ENCODE data around the gene LDLRAD4.
"Not testable (repeated sequence)": the region's sequence is repeated elsewhere in the genome, so short reads cannot be mapped to it uniquely, and the experiment has no call there.

The LDLRAD4 gene

DNA sequence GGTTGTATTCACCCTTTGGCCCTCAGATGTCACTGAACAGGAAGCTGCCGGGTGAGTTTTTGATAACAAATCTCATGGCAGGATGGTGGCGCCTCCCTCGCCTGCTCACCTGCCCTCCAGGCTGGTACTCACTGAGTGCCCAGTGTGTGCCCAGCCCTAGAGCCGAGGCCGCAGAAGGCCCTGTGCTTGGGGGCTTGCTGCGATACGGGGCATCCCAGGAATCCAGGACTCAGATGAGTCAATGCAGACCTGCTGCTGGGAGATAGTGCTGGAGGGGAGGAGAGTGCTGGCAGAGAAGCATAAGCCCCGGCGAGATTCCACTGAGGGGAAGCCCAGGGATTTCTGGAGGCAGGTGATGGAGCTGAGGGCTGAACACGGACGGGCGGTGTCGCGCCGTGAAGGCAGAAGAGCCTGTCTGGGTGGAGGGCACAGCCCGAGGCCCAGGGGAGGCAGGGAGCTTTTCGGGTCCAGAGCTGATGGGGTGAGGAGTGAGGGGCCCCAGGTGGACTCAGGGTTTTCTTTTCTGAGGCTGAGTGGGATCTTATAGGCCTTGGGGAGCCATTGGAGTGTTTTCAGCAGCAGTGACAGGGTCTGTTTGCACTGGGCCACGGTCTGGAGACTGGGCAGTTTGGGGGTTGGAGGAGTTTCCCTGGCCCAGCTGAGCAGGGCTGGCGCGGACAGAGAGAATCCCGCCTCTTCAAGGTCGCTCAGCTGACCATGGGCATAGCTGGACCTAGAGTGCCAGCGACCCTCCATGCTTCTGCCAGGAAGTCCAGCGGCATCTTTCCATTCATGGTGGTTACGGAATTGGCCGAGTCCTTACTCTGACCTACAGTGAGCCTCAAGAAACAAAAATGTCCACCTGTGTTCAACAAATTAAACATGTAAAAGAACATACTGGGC, 35.5 kb downstream of the LDLRAD4 start:
- DNase-seq: no peak

DNA sequence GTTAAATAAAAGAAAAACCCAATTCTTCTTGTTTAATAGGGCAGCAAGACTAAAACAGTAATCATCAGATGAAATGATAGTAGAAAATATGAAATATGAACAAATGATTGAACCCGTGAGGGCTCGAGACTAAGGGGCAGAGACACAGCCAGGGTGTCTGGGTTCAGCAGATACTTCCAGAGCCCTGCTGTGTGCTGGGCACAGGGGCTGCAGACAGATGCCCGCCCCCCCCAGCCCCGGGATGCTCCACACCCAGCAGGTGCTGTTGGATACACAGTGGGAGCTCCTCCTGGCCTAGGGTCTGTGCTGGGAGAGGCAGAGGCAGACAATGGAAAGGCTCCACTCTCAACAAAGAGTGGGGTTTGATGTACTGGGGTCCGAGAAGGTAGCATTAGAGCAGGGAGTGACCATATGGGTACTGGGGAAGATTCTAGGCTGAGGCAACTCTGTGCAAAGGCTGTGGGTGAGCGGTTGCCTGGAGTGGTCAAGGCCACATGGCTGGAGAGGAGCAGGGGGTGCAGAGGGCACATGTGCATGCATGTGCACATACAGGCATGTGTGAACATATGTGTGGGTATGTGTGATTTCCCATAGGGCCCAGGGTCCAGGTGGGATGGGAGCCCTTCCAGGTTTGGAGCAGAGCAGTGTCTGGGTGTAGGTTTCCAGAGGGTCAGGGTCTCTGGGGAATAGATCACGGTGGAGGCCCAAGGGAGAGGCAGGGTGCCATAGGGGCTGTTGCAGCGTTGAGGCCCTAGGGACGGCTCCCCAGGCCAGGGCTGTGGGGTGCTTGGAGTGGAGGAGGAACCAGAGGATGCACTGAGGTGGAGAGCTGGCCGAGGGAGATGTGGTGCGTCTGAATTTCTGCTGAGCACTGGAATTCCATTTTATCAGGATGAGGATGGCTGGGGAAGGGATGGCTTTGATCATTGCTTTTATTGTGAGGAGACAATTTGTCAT, 36.7 kb downstream of the LDLRAD4 start:
- DNase-seq: no peak

DNA sequence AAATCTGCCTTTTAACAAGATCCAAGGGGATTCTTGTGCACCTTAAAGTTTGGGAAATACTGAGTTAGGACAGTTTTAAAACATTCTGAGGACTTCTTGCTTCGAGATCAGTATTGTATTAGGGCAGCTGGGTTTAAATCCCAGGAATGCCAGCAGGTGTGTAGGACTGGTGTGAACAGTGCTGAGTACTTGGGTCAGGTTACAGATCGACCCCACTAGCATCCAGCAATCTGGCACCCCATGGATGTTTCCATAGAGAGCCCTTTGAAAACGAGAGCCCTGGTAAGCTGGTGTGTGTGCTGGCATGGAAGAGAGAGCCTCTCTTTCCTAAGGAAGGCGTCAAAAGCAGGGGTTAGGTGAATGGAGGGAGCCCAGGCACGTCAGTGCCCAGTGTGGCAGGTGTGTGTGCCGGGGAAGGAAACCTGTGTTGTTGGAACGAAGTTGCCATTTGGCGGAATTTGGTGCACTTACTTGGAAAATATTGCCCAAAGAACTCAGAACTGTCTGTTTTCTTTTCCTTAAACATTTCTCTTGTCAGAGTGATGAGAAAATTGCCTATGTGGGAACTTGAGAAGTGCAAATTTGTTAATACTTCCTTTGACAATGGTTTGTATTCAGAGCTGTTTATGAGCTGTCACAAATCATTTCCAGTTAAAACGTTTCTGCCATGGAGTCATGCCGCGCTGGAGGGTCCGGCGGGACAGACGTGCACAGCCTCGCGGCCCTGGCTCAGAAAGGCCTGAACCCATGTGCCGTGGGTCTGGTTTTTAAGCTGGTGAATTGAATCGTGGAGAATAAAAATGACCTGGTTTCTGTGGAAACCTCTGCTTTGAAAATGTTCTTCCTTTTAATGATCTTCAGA, 38.1 kb downstream of the LDLRAD4 start:
- DNase-seq: no peak

DNA sequence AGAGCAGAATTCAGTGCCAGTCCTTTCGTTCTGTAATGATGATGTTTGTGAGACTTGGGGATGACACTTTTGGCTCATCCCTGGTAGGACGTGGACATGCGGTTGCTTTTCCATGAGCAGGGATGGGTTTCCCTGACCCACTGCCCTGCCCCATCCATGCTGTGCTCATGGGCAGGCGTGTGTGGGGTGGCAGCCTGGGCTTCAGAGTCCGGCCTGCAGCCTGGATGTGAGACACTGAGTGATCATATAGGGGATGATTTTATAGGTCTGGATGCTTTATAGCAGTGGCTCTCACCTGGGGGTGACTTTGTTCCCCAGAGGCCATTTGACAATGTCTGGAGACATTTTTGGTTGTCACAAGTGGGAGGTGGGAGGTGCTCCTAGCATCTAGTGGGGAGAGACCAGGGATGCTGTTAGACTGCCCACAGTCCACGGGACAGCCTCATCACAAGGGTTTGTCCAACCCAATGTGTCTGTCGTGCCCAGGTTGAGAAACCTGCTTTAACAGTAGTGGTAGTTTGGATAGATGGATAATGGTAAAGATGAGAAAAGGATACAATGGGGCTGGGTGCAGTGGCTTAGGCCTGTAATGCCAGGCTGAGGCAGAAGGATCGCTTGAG, 38.9 kb downstream of the LDLRAD4 start:
- DNase-seq: no peak

DNA sequence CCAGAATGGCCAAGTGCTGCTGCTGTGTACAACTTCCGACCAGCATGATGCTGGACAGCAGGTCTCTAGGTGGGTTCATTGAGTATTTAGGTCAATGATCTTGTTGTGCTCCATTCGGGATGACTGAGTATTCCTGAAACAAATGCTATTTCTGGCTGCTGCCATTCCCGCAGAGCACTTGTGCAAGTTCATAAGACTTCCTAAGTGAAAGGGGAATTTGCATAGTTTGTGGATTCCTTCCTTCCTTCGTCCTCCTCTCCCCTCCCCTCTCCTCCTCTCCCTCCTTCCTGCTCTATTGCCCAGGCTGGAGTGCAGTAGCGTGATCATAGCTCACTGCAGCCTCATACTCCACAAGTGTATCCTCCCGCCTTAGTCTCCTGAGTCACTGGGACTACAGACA, 40.4 kb downstream of the LDLRAD4 start:
- DNase-seq: no peak

GRCh38 chr18:13259701-13260100, 41.1 kb downstream of the LDLRAD4 start:
- no peak for DNase-seq

DNA sequence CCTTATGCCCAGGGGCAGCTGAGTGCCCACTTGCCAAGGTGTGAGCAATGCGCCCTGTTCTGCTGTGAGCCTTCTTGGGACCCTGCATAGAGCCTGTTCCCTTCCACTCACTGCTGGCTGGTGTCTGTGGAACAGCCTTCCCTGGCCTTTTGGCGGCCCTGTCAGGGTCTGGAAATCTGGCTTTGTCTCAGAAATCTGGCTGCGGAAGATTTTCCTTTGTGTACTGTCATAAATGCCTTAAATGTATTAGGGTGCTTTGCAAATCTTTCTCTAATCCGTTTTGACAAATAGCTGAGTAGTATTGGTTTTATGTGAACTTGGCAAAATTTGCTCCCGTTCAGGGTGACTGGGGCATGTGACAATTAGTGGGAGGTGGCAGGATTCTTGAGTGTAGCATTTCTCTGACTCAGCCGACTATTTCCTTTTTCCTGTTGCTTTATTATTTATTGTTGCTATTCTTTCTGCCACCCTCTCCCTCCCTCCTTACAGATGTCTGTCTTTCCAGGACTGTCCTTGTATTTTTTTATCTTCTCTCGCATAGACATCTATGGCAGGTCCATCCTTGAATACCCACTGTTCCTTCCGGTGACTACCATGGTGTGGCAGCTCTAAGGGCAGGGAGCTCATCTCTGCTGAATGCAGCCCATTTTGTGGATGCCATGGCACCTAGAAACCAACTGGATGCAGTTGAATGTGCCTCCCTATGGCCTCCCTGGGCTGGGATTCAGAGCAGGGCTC, 41.8 kb downstream of the LDLRAD4 start:
- DNase-seq: peak; percentile 47 to 64

GRCh38 chr18:13260935-13261640, 42.5 kb downstream of the LDLRAD4 start:
- peak in 1 of 2 donors; percentile 16 for DNase-seq

DNA sequence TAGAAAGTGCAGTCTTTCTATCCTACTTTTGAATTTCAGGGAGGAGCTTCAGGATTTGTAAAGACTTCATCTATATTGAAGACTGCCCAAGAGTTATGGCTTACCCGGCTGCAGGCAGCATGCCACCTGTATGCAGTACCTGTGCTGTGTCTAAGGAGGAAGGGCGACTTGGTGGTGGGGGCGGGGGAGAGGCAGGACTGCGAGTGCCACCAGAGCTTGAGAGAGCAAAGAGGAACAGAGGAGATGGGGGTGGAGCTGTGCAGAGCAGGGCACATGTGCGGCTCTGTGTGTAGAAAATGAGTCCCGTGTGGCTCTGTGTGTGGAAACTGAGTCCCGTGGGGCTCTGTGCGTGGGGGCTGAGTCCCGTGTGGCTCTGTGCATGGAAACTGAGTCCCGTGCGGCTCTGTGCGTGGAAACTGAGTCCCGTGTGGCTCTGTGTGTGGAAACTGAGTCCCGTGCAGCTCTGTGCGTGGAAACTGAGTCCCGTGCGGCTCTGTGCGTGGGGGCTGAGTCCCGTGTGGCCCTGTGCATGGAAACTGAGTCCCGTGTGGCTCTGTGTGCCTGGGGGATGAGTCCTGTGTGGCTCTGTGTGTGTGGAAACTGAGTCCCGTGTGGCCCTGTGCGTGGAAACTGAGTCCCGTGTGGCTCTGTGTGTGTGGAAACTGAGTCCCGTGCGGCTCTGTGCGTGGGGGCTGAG, 43.2 kb downstream of the LDLRAD4 start:
- DNase-seq: no peak

- DNase-seq: not testable (repeated sequence)
These were observed 43.8 kb downstream of the LDLRAD4 start for GRCh38 chr18:13262358-13262680.

DNA sequence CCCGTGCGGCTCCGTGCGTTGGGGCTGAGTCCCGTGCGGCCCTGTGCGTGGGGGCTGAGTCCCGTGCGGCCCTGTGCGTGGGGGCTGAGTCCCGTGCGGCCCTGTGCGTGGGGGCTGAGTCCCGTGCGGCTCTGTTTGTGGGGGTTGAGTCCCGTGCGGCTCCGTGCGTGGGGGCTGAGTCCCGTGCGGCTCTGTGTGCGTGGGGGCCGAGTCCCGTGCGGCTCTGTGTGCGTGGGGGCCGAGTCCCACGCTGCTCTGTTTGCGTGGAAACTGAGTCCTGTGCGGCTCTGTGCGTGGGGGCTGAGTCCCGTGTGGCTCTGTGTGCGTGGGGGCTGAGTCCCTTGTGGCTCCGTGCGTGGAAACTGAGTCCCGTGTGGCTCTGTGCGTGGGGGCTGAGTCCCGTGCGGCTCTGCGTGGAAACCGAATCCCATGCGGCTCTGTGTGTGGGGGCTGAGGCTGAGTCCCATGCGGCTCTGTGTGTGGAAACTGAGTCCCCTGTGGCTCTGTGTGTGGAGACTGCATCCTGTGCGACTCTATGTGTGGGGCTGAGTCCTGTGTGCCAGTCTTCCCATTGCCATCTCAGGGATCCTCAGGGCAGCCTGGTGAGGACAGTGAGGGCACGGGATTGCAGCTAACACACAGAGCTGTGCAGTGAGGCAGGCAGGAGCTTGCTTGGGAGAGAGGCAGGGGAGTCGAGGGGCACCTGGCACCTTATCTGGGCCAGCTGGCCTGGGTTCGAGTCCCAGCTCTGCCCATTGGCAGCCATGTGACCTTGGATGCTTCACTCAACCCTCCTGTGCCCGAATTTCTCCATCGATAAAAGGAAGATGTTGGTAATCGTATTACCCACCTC, 44.5 kb downstream of the LDLRAD4 start:
- no peak for DNase-seq

DNA sequence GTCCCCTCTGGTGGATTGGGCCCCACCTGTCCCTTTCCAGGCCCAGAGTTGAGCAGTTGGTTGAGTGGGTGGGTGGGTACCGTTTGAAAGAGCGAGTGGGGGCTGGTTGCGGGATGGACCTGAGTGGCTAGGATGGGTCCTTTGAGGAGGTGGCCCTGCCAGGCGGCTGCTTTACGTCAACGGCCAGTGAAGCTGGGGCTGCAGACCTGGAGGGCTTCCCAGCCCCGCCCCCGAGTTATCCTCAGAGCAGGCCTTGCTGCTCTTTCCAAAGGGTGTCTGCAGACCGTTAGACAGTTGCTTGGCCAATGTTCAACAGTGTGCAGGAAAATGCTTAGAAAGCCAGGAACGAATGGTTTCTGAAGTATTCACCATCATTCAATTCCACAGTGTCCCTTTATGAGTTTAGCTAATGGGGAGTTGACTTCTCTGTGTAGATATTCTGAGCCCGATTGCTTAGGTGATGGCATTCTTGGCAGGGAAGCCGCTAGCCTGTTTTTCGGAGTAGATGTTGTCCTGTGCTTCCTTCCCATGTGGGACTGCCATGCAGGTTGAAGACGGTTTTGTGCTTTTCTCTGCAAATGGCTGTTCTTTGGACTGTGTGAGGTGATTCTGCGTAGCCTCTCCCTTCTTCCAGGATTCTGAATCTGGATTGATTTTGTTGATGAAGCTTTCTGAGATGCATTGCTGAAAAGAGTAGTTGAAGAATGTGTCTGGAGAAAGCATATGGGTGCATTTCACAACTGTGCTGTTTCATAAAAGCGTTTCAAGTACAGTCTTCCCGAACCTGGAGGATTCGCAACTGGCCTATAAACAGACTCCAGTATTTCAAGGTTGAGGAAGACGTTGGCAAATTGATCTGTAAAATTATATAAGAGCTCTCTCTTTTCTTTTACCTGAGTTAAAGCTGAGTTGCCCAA, 45.8 kb downstream of the LDLRAD4 start:
- no peak for DNase-seq

- DNase-seq: no peak
These were observed 46.7 kb downstream of the LDLRAD4 start for GRCh38 chr18:13265008-13265910.

DNA sequence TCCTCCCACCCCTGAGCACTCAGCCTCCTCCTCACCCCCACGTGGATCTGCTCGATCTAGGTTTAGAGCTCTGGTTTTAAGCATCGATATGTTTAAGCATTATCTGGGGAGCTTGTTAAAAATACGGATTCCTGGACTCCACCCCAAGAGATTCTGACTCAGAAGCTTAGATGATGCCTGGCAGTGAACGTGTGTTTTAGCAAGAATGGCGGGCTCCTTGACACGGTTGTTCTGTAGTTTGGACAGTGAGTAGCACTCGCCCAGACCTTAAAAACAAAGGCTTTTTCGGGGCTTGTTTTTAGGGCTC, 47.3 kb downstream of the LDLRAD4 start:
- DNase-seq: no peak

DNA sequence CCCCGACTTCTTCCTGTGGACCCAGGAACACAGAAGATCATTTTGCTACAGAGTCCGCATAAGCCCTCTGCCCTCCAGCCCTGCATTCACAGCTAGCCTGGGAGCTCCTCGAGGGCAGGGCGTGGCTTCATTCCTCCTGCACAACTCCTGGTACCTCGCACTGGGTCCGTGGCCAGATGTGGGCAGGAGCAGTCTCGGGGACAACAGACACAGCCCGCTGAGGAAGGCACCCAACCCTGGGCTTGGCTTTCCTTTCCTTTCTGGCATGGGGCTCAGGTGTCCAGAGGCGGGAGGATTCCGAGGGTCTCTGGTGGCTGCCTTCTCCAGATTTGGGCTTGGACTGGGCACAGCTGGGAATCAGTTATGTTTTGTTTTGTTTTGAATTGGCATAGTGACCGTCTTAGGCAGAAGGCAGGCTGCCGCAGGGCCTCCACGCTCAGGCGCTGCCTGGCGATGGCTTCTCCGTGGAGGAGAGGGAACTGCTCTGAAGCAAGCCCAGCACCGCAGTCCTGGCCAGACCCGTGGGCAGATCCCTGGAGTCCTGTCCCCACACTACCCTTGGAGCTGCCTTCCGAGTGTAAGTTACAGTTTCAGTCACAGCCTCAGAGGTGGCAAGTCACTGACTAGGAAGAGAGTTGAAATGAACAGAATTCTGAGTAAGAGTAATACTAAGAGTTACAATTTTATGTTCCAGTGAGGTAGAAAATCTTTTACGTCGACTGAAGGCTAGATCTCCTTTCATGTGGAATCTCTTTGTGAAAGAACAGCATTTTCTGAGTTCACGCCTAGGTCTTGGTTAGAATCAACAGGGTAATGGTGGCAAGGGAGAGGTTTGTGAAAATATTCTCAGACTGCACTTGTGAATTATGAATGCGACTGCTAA, 47.9 kb downstream of the LDLRAD4 start:
- DNase-seq: peak in 1 of 2 donors; percentile 35

- DNase-seq: no peak
These were observed 48.9 kb downstream of the LDLRAD4 start for GRCh38 chr18:13267431-13267873.
